Trophoblast cell (in vitro differentiated cells and primary cell): ENCODE results near the gene ANKRD66.
A peak's percentile ranks its signal among the peaks of the same experiment; 100 is the strongest.
"Not testable (repeated sequence)": the region's sequence is repeated elsewhere in the genome, so short reads cannot be mapped to it uniquely, and the experiment has no call there.

Experiments
- DNase-seq, 2 donors: peaks; one replicate each; pipeline ENCODE4 v3.0.0-alpha.2; 2016
- H2AFZ ChIP-seq: 2 replicates; pipeline ENCODE4 v1.6.1; 2013; ENCODE audit warnings: low read length, moderate library complexity, mild to moderate bottlenecking; ENCODE audit not compliant: insufficient read depth, poor library complexity
- H2AK5ac ChIP-seq: 2 replicates; pipeline ENCODE4 v1.6.1; 2013; ENCODE audit warnings: mild to moderate bottlenecking, low read length
- H2BK120ac ChIP-seq: 2 replicates; pipeline ENCODE4 v1.6.1; 2013; ENCODE audit warnings: low read length, mild to moderate bottlenecking, moderate library complexity; ENCODE audit not compliant: insufficient read depth, poor library complexity
- H2BK12ac ChIP-seq: 2 replicates; pipeline ENCODE4 v1.6.1; 2013; ENCODE audit warnings: mild to moderate bottlenecking, low read length, moderate library complexity
- H2BK5ac ChIP-seq: 2 replicates; pipeline ENCODE4 v1.6.1; 2013; ENCODE audit warnings: low read length, low read depth, moderate library complexity, mild to moderate bottlenecking; ENCODE audit not compliant: poor library complexity
- H3K14ac ChIP-seq: 2 replicates; pipeline ENCODE4 v1.6.1; 2013; ENCODE audit warnings: mild to moderate bottlenecking, low read length
- H3K18ac ChIP-seq: 2 replicates; pipeline ENCODE4 v1.6.1; 2013; ENCODE audit warnings: mild to moderate bottlenecking, low read length
- H3K23ac ChIP-seq: 2 replicates; pipeline ENCODE4 v1.6.1; 2013; ENCODE audit warnings: low read length
- H3K27ac ChIP-seq: 2 replicates; pipeline ENCODE4 v1.5.1; 2013; ENCODE audit warnings: low read depth, mild to moderate bottlenecking, inconsistent platforms, low read length, moderate library complexity
- H3K27me3 ChIP-seq: 2 replicates; pipeline ENCODE4 v1.6.1; 2013; ENCODE audit warnings: inconsistent platforms, mild to moderate bottlenecking, low read length, moderate library complexity; ENCODE audit not compliant: insufficient read depth
- H3K36me3 ChIP-seq, 2 experiments: 1 replicate in 1 of 2; 2 replicates in 1 of 2; pipeline ENCODE4 v1.6.1; 2013; ENCODE audit warnings: low read length in 2 of 2, mild to moderate bottlenecking in 2 of 2, moderate library complexity in 1 of 2; ENCODE audit not compliant: insufficient read depth in 2 of 2, control insufficient read depth in 1 of 2
- H3K4ac ChIP-seq: 2 replicates; pipeline ENCODE4 v1.6.1; 2013; ENCODE audit warnings: low read depth, mild to moderate bottlenecking, low read length, moderate library complexity
- H3K4me1 ChIP-seq, 2 experiments: 1 replicate in 1 of 2; 2 replicates in 1 of 2; pipeline ENCODE4 v1.6.1; 2013; ENCODE audit warnings: low read length in 2 of 2, mild to moderate bottlenecking in 2 of 2, moderate library complexity in 1 of 2; ENCODE audit not compliant: insufficient read depth in 2 of 2, control insufficient read depth in 1 of 2
- H3K4me2 ChIP-seq: 2 replicates; pipeline ENCODE4 v1.6.1; 2013; ENCODE audit warnings: inconsistent platforms, mild to moderate bottlenecking, low read length, moderate library complexity
- H3K4me3 ChIP-seq: 2 replicates; pipeline ENCODE4 v1.5.1; 2013; ENCODE audit warnings: mild to moderate bottlenecking, low read depth, low read length, inconsistent platforms
- H3K79me1 ChIP-seq: one replicate; pipeline ENCODE4 v1.6.1; 2013; ENCODE audit warnings: low read length
- H3K79me2 ChIP-seq: 2 replicates; pipeline ENCODE4 v1.6.1; 2013; ENCODE audit warnings: low read length, mild to moderate bottlenecking; ENCODE audit not compliant: control insufficient read depth, insufficient read depth, poor library complexity
- H3K9ac ChIP-seq: 2 replicates; pipeline ENCODE4 v1.6.1; 2013; ENCODE audit warnings: mild to moderate bottlenecking, low read length
- H3K9me3 ChIP-seq: 2 replicates; pipeline ENCODE4 v1.6.1; 2013; ENCODE audit warnings: low read depth, mild to moderate bottlenecking, control low read depth, inconsistent platforms, low read length; ENCODE audit not compliant: insufficient read depth
- H4K12ac ChIP-seq: 2 replicates; pipeline ENCODE4 v1.6.1; 2013; ENCODE audit warnings: low read depth, mild to moderate bottlenecking, low read length, moderate library complexity
- H4K8ac ChIP-seq: 2 replicates; pipeline ENCODE4 v1.6.1; 2013; ENCODE audit warnings: low read depth, mild to moderate bottlenecking, low read length, moderate library complexity
- H4K91ac ChIP-seq: one replicate; pipeline ENCODE4 v1.6.1; 2013; ENCODE audit warnings: low read depth, mild to moderate bottlenecking, low read length, moderate library complexity
- WGBS: extraction: QIAGEN DNeasy Blood & Tissue Kit; methylation state at CpG from one replicate; pipeline ENCODE4 v1.1.7; 2013; ENCODE audit warnings: missing lambda C conversion rate; ENCODE audit not compliant: insufficient read length, insufficient coverage; ENCODE audit errors: extremely low coverage; 5-methylcytosine and 5-hydroxymethylcytosine counted together

ANKRD66 gene

GRCh38 chr6:46764280-46764679 is 17.5 kb downstream of the ANKRD66 start:
- not testable (repeated sequence) for H3K9ac ChIP-seq, H2BK12ac ChIP-seq, H3K4me3 ChIP-seq, H4K8ac ChIP-seq, H3K4me2 ChIP-seq, H2AFZ ChIP-seq, H4K12ac ChIP-seq, H3K23ac ChIP-seq, H3K79me1 ChIP-seq, H3K18ac ChIP-seq, H3K79me2 ChIP-seq, H3K36me3 ChIP-seq, DNase-seq, H3K4me1 ChIP-seq, H4K91ac ChIP-seq, H3K4ac ChIP-seq, H3K14ac ChIP-seq, H3K27ac ChIP-seq, H2AK5ac ChIP-seq, H2BK5ac ChIP-seq, H3K27me3 ChIP-seq, H3K9me3 ChIP-seq, H2BK120ac ChIP-seq
- no CpG with 5 or more reads among the region's 10 CpGs for WGBS

DNA sequence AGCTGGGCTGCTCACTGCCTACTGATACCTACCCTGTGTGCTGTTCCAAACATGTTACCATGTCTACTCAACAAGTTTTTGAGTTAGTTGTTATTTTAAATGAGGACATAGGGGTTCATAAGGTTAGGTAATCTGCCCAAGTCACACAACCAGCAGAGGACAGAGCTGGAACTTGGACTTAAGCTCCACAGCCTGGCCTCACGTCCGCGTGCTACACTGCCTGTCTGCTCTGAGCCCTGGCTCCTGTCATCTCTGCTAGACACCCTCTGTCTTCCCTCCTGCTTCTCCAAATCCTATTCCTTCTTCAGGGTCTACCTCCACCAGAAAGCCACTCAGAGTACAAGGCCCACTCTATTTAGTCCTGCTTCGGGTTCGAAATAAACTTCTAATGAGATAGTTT is 18.2 kb downstream of the ANKRD66 start:
- no peaks in the 10 kb centered on the region for H3K36me3 ChIP-seq

DNA sequence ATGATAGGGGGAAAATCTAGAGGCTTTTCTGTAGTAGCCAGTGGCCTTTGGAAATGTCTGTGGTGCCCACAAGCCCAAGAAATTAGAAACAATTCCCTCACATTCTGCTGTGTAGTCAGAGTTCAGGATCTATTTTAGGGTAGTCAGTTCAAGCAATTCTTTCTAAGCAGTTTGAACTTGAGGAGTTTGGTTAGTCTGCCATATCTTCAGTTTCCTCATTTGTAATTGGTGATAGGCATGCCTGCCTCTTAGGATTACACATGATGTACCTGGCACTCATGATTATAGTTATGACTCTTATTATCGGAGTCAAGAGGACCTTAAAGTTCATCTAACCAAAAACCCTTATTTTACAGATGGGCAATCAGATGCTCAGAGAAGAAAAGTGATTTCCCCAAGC is 25.3 kb downstream of the ANKRD66 start:
- Histone ChIP-seq H3K14ac (no peak overlapping the region), H3K4me3 (no peak overlapping the region), H3K79me1 (no peaks in the 10 kb centered on the region), H2AK5ac (no peak overlapping the region), H2BK5ac (no peak overlapping the region), H3K9ac (no peak overlapping the region), H2BK120ac (no peak overlapping the region), H4K12ac (no peak overlapping the region), H4K8ac (no peak overlapping the region), H4K91ac (no peak overlapping the region), H3K23ac (no peak overlapping the region), H3K27me3 (no peaks in the 10 kb centered on the region), H3K36me3 (no peaks in the 10 kb centered on the region), H2AFZ (no peak overlapping the region), H3K27ac (no peak overlapping the region), H2BK12ac (no peak overlapping the region), H3K79me2 (no peaks in the 10 kb centered on the region), H3K4me1 (no peaks in the 10 kb centered on the region), H3K18ac (no peak overlapping the region), H3K4ac (no peak overlapping the region), H3K9me3 (no peaks in the 10 kb centered on the region), H3K4me2 (no peak overlapping the region)
- no peak for DNase-seq
- no CpG with 5 or more reads among the region's 1 CpG for WGBS

More for the DNA sequence above, 18.2 kb downstream of the ANKRD66 start:
- H3K9ac ChIP-seq: no peak overlapping the region
- H3K27ac ChIP-seq: no peak overlapping the region
- H2BK120ac ChIP-seq: no peak overlapping the region
- H3K4me1 ChIP-seq: no peaks in the 10 kb centered on the region
- no peak overlapping the region for H2AK5ac ChIP-seq
- H4K12ac ChIP-seq: no peak overlapping the region
- no peak overlapping the region for H4K8ac ChIP-seq
- H3K18ac ChIP-seq: no peak overlapping the region
- no peak overlapping the region for H3K4ac ChIP-seq
- no peak overlapping the region for H2AFZ ChIP-seq
- H3K9me3 ChIP-seq: no peaks in the 10 kb centered on the region
- no peak overlapping the region for H2BK5ac ChIP-seq
- no peak overlapping the region for H3K4me2 ChIP-seq
- no peaks in the 10 kb centered on the region for H3K79me2 ChIP-seq
- H3K79me1 ChIP-seq: no peaks in the 10 kb centered on the region
- WGBS: no CpG with 5 or more reads among the region's 5 CpGs
- DNase-seq: no peak
- H2BK12ac ChIP-seq: no peak overlapping the region
- H3K4me3 ChIP-seq: no peak overlapping the region
- no peak overlapping the region for H3K23ac ChIP-seq
- no peak overlapping the region for H3K14ac ChIP-seq
- H3K27me3 ChIP-seq: no peaks in the 10 kb centered on the region
- H4K91ac ChIP-seq: no peak overlapping the region

DNA sequence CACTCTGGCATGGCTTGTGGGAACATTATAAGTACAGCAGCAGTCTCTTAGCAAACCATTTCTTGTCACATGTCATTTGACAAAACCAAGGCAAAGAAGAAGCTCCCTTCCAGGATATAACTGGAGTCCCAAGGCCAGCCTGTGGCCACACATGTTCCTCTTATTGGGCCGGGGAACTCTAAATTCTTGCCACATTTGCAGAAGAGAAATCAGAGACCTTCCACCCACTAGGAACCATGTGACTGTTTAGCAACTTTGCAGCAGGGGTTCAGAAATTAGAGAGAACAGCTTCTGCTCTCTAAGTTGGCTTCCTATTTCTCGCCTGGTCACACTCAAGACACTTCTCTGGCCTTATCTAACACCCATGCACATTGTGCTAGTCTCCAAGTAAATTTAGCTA is 26.0 kb downstream of the ANKRD66 start:
- no peak overlapping the region for H3K14ac ChIP-seq
- H3K18ac ChIP-seq: no peak overlapping the region
- WGBS: no CpG with 5 or more reads among the region's 2 CpGs
- no peak overlapping the region for H2AK5ac ChIP-seq
- H3K79me1 ChIP-seq: no peaks in the 10 kb centered on the region
- no peak overlapping the region for H4K12ac ChIP-seq
- H2BK5ac ChIP-seq: no peak overlapping the region
- H3K27ac ChIP-seq: no peak overlapping the region
- no peak overlapping the region for H3K4me2 ChIP-seq
- H3K4me3 ChIP-seq: no peak overlapping the region
- no peaks in the 10 kb centered on the region for H3K79me2 ChIP-seq
- H2AFZ ChIP-seq: no peak overlapping the region
- H3K4ac ChIP-seq: no peak overlapping the region
- DNase-seq: peak; percentile 45 to 65
- no peak overlapping the region for H2BK120ac ChIP-seq
- no peak overlapping the region for H3K9ac ChIP-seq
- H3K9me3 ChIP-seq: no peaks in the 10 kb centered on the region
- H3K23ac ChIP-seq: no peak overlapping the region
- no peaks in the 10 kb centered on the region for H3K4me1 ChIP-seq
- H2BK12ac ChIP-seq: no peak overlapping the region
- no peak overlapping the region for H4K8ac ChIP-seq
- H3K27me3 ChIP-seq: no peaks in the 10 kb centered on the region
- H4K91ac ChIP-seq: no peak overlapping the region
- no peaks in the 10 kb centered on the region for H3K36me3 ChIP-seq
